H1 (cell line): ENCODE data around the gene FBXO11.

Experiments used
- CHD2 ChIP-seq: IDR thresholded peaks from 2 replicates; pipeline ENCODE4 v1.6.1; 2012; ENCODE audit warnings: low read length, improper control_type of control experiment
- CREB1 ChIP-seq: IDR thresholded peaks from 2 replicates; pipeline ENCODE4 v1.6.1; 2012; ENCODE audit warnings: inconsistent platforms
- EP300 ChIP-seq, 2 experiments: IDR thresholded peaks; 1 replicate in 1 of 2; 2 replicates in 1 of 2; pipeline ENCODE4 v1.6.1; 2011 to 2012; ENCODE audit warnings: low read depth in 2 of 2, low read length in 2 of 2, mild to moderate bottlenecking in 2 of 2, borderline replicate concordance in 1 of 2, inconsistent platforms in 1 of 2, moderate library complexity in 1 of 2
- EZH2 ChIP-seq: fragments of 200-600 bp; sonication (generic); IDR thresholded peaks from 2 replicates; pipeline ENCODE4 v1.7.1; 2012; ENCODE audit warnings: low read depth, mild to moderate bottlenecking, moderate library complexity, low read length, inconsistent platforms; ENCODE audit not compliant: severe bottlenecking
- HDAC2 ChIP-seq, 2 experiments: fragments of 300-600 bp in 1 of 2; sonication (generic) in 1 of 2; IDR thresholded peaks; 2 replicates each; pipeline ENCODE4 v1.6.1; 2011 to 2012; ENCODE audit warnings: low read depth in 2 of 2, low read length in 2 of 2, mild to moderate bottlenecking in 2 of 2, moderate library complexity in 2 of 2, borderline replicate concordance in 1 of 2, inconsistent platforms in 1 of 2
- KDM1A ChIP-seq: fragments of 200-600, 300-600 bp; sonication (generic); IDR thresholded peaks from 2 replicates; pipeline ENCODE4 v1.7.1; 2016; ENCODE audit warnings: mild to moderate bottlenecking, low read length, borderline replicate concordance
- POLR2A ChIP-seq, 2 experiments: IDR thresholded peaks; 1 replicate in 1 of 2; 2 replicates in 1 of 2; pipeline ENCODE4 v1.6.1; 2011; ENCODE audit warnings: low read depth in 2 of 2, low read length in 2 of 2, mild to moderate bottlenecking in 2 of 2; ENCODE audit errors: control extremely low read depth in 1 of 2
- SUZ12 ChIP-seq: fragments of 200-600 bp; sonication (generic); IDR thresholded peaks from 2 replicates; pipeline ENCODE4 v1.6.1; 2012; ENCODE audit warnings: mild to moderate bottlenecking, inconsistent platforms, low read length, moderate library complexity, mixed read lengths
- YY1 ChIP-seq: IDR thresholded peaks from 2 replicates; pipeline ENCODE4 v1.6.1; 2011; ENCODE audit warnings: low read depth, mild to moderate bottlenecking, low read length
- TF ChIP-seq, protein P1 (sequence below), 3 experiments: IDR thresholded peaks; 1 replicate in 2 of 3; 2 replicates in 1 of 3; pipeline versions ENCODE4 v1.5.1 to v1.6.1; 2011; ENCODE audit warnings: low read length in 3 of 3, mild to moderate bottlenecking in 3 of 3, inconsistent platforms in 2 of 3, low read depth in 1 of 3, moderate library complexity in 1 of 3; ENCODE audit not compliant: insufficient read depth in 1 of 3; ENCODE audit errors: control extremely low read depth in 1 of 3
- TF ChIP-seq, protein P2 (sequence below): IDR thresholded peaks from 2 replicates; pipeline ENCODE4 v1.6.1; 2011; ENCODE audit warnings: low read length, improper control_type of control experiment
- TF ChIP-seq, protein P3 (sequence below): IDR thresholded peaks from 2 replicates; pipeline ENCODE4 v1.6.1; 2012; ENCODE audit warnings: low read length, inconsistent platforms
- TF ChIP-seq, protein P4 (sequence below): IDR thresholded peaks from 2 replicates; pipeline ENCODE4 v1.6.1; 2011; ENCODE audit warnings: low read depth, mild to moderate bottlenecking, low read length; ENCODE audit not compliant: insufficient read depth
- TF ChIP-seq, protein P5 (sequence below): IDR thresholded peaks from 2 replicates; pipeline ENCODE4 v1.6.1; 2012; ENCODE audit warnings: inconsistent platforms

DNA sequence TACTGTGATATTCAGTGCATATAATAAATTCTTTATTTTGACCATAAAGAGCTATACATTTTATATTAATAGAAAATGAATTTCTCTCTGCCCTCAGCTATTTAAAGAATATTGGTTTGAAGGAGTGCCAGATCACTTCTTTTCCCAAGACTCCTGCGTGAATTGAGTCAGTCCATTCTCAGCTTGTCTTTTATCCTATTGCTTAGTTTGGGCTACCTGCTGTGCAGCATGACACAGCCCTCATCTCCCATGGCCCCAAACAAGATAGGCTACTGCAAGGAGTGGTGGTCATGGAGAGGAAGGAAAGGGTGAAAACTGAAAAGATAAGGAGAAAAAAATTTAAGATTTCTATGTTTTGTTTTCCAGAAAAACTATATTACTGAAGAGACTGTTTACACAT is 10.1 kb upstream of the FBXO11 start:
- TF ChIP-seq POLR2A (IDR thresholded peaks at IDR 0.05; ENCODE audit: control extremely low read depth in 1 of 2, low read depth in 2 of 2, low read length in 2 of 2) (no peak), HDAC2 (IDR thresholded peaks at IDR 0.05; ENCODE audit: borderline replicate concordance in 1 of 2, low read depth in 2 of 2, low read length in 2 of 2) (no peak), EZH2 (no peak), SUZ12 (no peak), CHD2 (no peak), CREB1 (no peak), KDM1A (no peak), YY1 (no peak), EP300 (IDR thresholded peaks at IDR 0.05; ENCODE audit: borderline replicate concordance in 1 of 2, low read depth in 2 of 2, low read length in 2 of 2) (no peak)
- TF ChIP-seq, protein P1, sequence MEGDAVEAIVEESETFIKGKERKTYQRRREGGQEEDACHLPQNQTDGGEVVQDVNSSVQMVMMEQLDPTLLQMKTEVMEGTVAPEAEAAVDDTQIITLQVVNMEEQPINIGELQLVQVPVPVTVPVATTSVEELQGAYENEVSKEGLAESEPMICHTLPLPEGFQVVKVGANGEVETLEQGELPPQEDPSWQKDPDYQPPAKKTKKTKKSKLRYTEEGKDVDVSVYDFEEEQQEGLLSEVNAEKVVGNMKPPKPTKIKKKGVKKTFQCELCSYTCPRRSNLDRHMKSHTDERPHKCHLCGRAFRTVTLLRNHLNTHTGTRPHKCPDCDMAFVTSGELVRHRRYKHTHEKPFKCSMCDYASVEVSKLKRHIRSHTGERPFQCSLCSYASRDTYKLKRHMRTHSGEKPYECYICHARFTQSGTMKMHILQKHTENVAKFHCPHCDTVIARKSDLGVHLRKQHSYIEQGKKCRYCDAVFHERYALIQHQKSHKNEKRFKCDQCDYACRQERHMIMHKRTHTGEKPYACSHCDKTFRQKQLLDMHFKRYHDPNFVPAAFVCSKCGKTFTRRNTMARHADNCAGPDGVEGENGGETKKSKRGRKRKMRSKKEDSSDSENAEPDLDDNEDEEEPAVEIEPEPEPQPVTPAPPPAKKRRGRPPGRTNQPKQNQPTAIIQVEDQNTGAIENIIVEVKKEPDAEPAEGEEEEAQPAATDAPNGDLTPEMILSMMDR (IDR thresholded peaks at IDR 0.05; ENCODE audit: control extremely low read depth in 1 of 3, insufficient read depth in 1 of 3, low read depth in 1 of 3, low read length in 3 of 3): no peak
- TF ChIP-seq, protein P2, sequence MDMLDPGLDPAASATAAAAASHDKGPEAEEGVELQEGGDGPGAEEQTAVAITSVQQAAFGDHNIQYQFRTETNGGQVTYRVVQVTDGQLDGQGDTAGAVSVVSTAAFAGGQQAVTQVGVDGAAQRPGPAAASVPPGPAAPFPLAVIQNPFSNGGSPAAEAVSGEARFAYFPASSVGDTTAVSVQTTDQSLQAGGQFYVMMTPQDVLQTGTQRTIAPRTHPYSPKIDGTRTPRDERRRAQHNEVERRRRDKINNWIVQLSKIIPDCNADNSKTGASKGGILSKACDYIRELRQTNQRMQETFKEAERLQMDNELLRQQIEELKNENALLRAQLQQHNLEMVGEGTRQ: no peak
- TF ChIP-seq, protein P3, sequence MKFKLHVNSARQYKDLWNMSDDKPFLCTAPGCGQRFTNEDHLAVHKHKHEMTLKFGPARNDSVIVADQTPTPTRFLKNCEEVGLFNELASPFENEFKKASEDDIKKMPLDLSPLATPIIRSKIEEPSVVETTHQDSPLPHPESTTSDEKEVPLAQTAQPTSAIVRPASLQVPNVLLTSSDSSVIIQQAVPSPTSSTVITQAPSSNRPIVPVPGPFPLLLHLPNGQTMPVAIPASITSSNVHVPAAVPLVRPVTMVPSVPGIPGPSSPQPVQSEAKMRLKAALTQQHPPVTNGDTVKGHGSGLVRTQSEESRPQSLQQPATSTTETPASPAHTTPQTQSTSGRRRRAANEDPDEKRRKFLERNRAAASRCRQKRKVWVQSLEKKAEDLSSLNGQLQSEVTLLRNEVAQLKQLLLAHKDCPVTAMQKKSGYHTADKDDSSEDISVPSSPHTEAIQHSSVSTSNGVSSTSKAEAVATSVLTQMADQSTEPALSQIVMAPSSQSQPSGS: no peak
- TF ChIP-seq, protein P4, sequence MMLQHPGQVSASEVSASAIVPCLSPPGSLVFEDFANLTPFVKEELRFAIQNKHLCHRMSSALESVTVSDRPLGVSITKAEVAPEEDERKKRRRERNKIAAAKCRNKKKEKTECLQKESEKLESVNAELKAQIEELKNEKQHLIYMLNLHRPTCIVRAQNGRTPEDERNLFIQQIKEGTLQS: no peak
- TF ChIP-seq, protein P5, sequence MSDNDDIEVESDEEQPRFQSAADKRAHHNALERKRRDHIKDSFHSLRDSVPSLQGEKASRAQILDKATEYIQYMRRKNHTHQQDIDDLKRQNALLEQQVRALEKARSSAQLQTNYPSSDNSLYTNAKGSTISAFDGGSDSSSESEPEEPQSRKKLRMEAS: no peak
